Astrocyte of the spinal cord (primary cell): ENCODE measurements around the gene LDLRAD3.
A peak's percentile ranks its signal among the peaks of the same experiment; 100 is the strongest.

Experiments used
- DNase-seq: peaks from one replicate; pipeline ENCODE4 v3.0.0; 2011; ENCODE audit warnings: low read depth, low spot score
- H3K4me3 ChIP-seq: 2 replicates; pipeline ENCODE4 v1.5.1; 2011; ENCODE audit warnings: low read depth, mild to moderate bottlenecking, low read length, moderate library complexity
- CTCF ChIP-seq: IDR thresholded peaks from 2 replicates; pipeline ENCODE4 v1.5.1; 2012; ENCODE audit warnings: low read depth, mild to moderate bottlenecking, low read length, inconsistent platforms
- in situ Hi-C: cut with HindIII; loops from 2 replicates; pipeline ENCODE4 v1.10.0; 2017; ENCODE audit warnings: low sequenced_read_pairs

LDLRAD3 gene

GRCh38 chr11:36266767-36267166, 322.9 kb downstream of the LDLRAD3 start:
- in situ Hi-C loops, result loop anchor here (25.0 kb wide), 1 partner anchor 629 kb away; no protein-coding TSS in a partner anchor
- H3K4me3 ChIP-seq, result no peak overlapping the region
- TF ChIP-seq CTCF, result no peak
- DNase-seq, result no peak

GRCh38 chr11:36268337-36268985, 324.6 kb downstream of the LDLRAD3 start:
- in situ Hi-C loops, result loop anchor here (25.0 kb wide), 1 partner anchor 631 kb away; no protein-coding TSS in a partner anchor
- DNase-seq, result no peak
- H3K4me3 ChIP-seq, result no peak overlapping the region
- no peak for TF ChIP-seq CTCF

- no peak for DNase-seq
- in situ Hi-C loops, result loop anchor here (25.0 kb wide), 1 partner anchor 633 kb away; no protein-coding TSS in a partner anchor
- H3K4me3 ChIP-seq, result no peak overlapping the region
- no peak for TF ChIP-seq CTCF
Observed at GRCh38 chr11:36270701-36271100, 326.8 kb downstream of the LDLRAD3 start.

GRCh38 chr11:36271794-36272407, 328.0 kb downstream of the LDLRAD3 start:
- no peak overlapping the region for H3K4me3 ChIP-seq
- in situ Hi-C loops, result loop anchor here (25.0 kb wide), 1 partner anchor 635 kb away; no protein-coding TSS in a partner anchor
- peak; percentile 19 for TF ChIP-seq CTCF
- no peak for DNase-seq

GRCh38 chr11:36273110-36273509, 329.2 kb downstream of the LDLRAD3 start:
- H3K4me3 ChIP-seq, result no peak overlapping the region
- no peak for DNase-seq
- TF ChIP-seq CTCF, result no peak
- in situ Hi-C loops, result loop anchor here (25.0 kb wide), 1 partner anchor 636 kb away; no protein-coding TSS in a partner anchor

GRCh38 chr11:36274414-36274813, 330.6 kb downstream of the LDLRAD3 start:
- H3K4me3 ChIP-seq, result no peak overlapping the region
- in situ Hi-C loops, result loop anchor here (25.0 kb wide), 1 partner anchor 637 kb away; no protein-coding TSS in a partner anchor
- DNase-seq, result no peak
- no peak for TF ChIP-seq CTCF
